Cerebellar cortex (tissue), 1 donor: Measurements from ENCODE around the gene FAAH2.
"Not testable (repeated sequence)": the region's sequence is repeated elsewhere in the genome, so short reads cannot be mapped to it uniquely, and the experiment has no call there.

Experiments used
- DNase-seq: peaks from one replicate; pipeline ENCODE4 v3.0.0-alpha.2; 2015; ENCODE audit warnings: low spot score

FAAH2 gene

GRCh38 chrX:57380026-57380796, 93.7 kb downstream of the FAAH2 start:
- no peak for DNase-seq

GRCh38 chrX:57394162-57394561, 107.7 kb downstream of the FAAH2 start:
- DNase-seq = not testable (repeated sequence)

- not testable (repeated sequence) for DNase-seq
Measured at GRCh38 chrX:57403191-57403590, 116.7 kb downstream of the FAAH2 start.

GRCh38 chrX:57406149-57406548, 119.6 kb downstream of the FAAH2 start:
- no peak for DNase-seq

- no peak for DNase-seq
Measured at GRCh38 chrX:57417827-57418226, 131.3 kb downstream of the FAAH2 start.

- no peak for DNase-seq
Measured at GRCh38 chrX:57422289-57422688, 135.8 kb downstream of the FAAH2 start.

- no peak for DNase-seq
Measured at GRCh38 chrX:57422790-57423189, 136.3 kb downstream of the FAAH2 start.

GRCh38 chrX:57445076-57445475, 158.6 kb downstream of the FAAH2 start:
- DNase-seq = no peak

GRCh38 chrX:57445832-57446231, 159.3 kb downstream of the FAAH2 start:
- no peak for DNase-seq

GRCh38 chrX:57447856-57448255, 161.3 kb downstream of the FAAH2 start:
- no peak for DNase-seq

GRCh38 chrX:57451426-57452020, 165.0 kb downstream of the FAAH2 start:
- DNase-seq = no peak

- DNase-seq = peak; percentile 5
Measured at GRCh38 chrX:57453901-57454300, 167.4 kb downstream of the FAAH2 start.

GRCh38 chrX:57481514-57481913, 195.0 kb downstream of the FAAH2 start:
- no peak for DNase-seq

- no peak for DNase-seq
Measured at GRCh38 chrX:57516491-57516890, 230.0 kb downstream of the FAAH2 start.

- DNase-seq = no peak
Measured at GRCh38 chrX:57519578-57520118, 233.1 kb downstream of the FAAH2 start.

GRCh38 chrX:57528670-57529255, 242.3 kb downstream of the FAAH2 start:
- peak; percentile 4 for DNase-seq
